WTC11 (cell line): ENCODE results near the gene LIFR. TPM values are rescaled to one million over a fixed set of nuclear protein-coding genes. Genes with fewer than 3 reads are reported as not detected.
A peak's percentile ranks its signal among the peaks of the same experiment; 100 is the strongest.

Experiments
- ATAC-seq: fragments of 200-7000 bp; cut with Tn5 transposase; 2 replicates; pipeline ENCODE4 v1.10.0; 2021; ENCODE audit warnings: mild to moderate bottlenecking, moderate library complexity
- CTCF ChIA-PET: fragments of 300-600 bp; sonication (Branson Sonifier 250); formaldehyde crosslinking; loops from one replicate; lab custom pipeline; 2021; ENCODE audit warnings: antibody characterized with exemption; lab: Charles Lee
- POLR2A ChIA-PET: fragments of 350-600 bp; sonication (Branson Sonifier 250); formaldehyde crosslinking; loops from one replicate; lab custom pipeline; 2021; ENCODE audit warnings: antibody characterized with exemption; lab: Charles Lee
- DNase-seq: peaks from one replicate; pipeline ENCODE4 v3.0.0; 2021; ENCODE audit warnings: low spot score
- H3K27ac Mint-ChIP-seq: 2 replicates; pipeline ENCODE4 v1.8.0; 2021; ENCODE audit warnings: mixed read lengths
- H3K27me3 Mint-ChIP-seq: 2 replicates; pipeline ENCODE4 v1.8.0; 2021; ENCODE audit warnings: low read depth, mild to moderate bottlenecking, moderate library complexity, mixed read lengths
- H3K36me3 Mint-ChIP-seq: 2 replicates; pipeline ENCODE4 v1.8.0; 2021; ENCODE audit warnings: mixed read lengths
- H3K4me1 Mint-ChIP-seq: 2 replicates; pipeline ENCODE4 v1.8.0; 2022; ENCODE audit warnings: mixed read lengths
- H3K4me3 Mint-ChIP-seq: 2 replicates; pipeline ENCODE4 v1.8.0; 2021; ENCODE audit warnings: mild to moderate bottlenecking, moderate library complexity, mixed read lengths
- H3K9me3 Mint-ChIP-seq: 2 replicates; pipeline ENCODE4 v1.8.0; 2021; ENCODE audit warnings: mixed read lengths
- E2F4 ChIP-seq: sonication (generic); formaldehyde crosslinking; IDR thresholded peaks from 2 replicates; pipeline ENCODE4 v1.8.1; 2022; ENCODE audit warnings: low read depth, mild to moderate bottlenecking, moderate library complexity, missing genetic modification reagents, borderline replicate concordance
- ELF4 ChIP-seq: sonication (generic); formaldehyde crosslinking; IDR thresholded peaks from 2 replicates; pipeline ENCODE4 v1.8.1; 2022; ENCODE audit warnings: low read depth, mild to moderate bottlenecking, moderate library complexity, missing genetic modification reagents
- HMGXB4 ChIP-seq: sonication (generic); formaldehyde crosslinking; IDR thresholded peaks from 2 replicates; pipeline ENCODE4 v1.8.1; 2023; ENCODE audit warnings: mild to moderate bottlenecking, moderate library complexity, missing genetic modification reagents
- MYBL2 ChIP-seq: sonication (generic); formaldehyde crosslinking; IDR thresholded peaks from 2 replicates; pipeline ENCODE4 v1.8.1; 2023; ENCODE audit warnings: mild to moderate bottlenecking, moderate library complexity, missing genetic modification reagents
- PRDM15 ChIP-seq: sonication (generic); formaldehyde crosslinking; IDR thresholded peaks from 2 replicates; pipeline ENCODE4 v1.8.0; 2022; ENCODE audit warnings: missing genetic modification reagents
- ZNF396 ChIP-seq: fragments of 250-450 bp; sonication (Bioruptor Pico); IDR thresholded peaks from 2 replicates; pipeline ENCODE4 v1.8.0; 2021; ENCODE audit warnings: mild to moderate bottlenecking, moderate library complexity, borderline replicate concordance
- microRNA-seq: library from miRNA; unstranded; fragments of <30 nt; microRNA quantifications from one replicate; pipeline ENCODE4 v1.2.0, GENCODE V29; 2022; ENCODE audit warnings: borderline number of aligned reads
- total RNA-seq: library from RNA; stranded (reverse); gene quantifications from 3 replicates; pipeline ENCODE4 v1.2.3, GENCODE V29; 2021

Gene LIFR
- total RNA-seq, 1 experiment from 2014 or later, result 14.4 TPM

GRCh38 chr5:38426986-38427950, 129.2 kb downstream of the LIFR start:
- H3K27ac Mint-ChIP-seq, result no peak overlapping the region
- no peak overlapping the region for H3K4me3 Mint-ChIP-seq
- ChIA-PET POLR2A (no interaction called here), CTCF (interaction anchor here (1.3 kb wide), 1 partner anchor 14 kb away, joined by 4 read pairs; no protein-coding TSS in a partner anchor)
- no peaks in the 10 kb centered on the region for H3K27me3 Mint-ChIP-seq
- TF ChIP-seq HMGXB4 (CRISPR knock-in tag) (no peak), PRDM15 (CRISPR knock-in tag) (peak; percentile 13; the same call in 1 of the 2 replicates), ZNF396 (no peak)
- peaks cover 27% of the 10 kb centered on the region for H3K4me1 Mint-ChIP-seq
- DNase-seq (no peak), ATAC-seq (no peak)
- H3K36me3 Mint-ChIP-seq, result no peaks in the 10 kb centered on the region
- no peaks in the 10 kb centered on the region for H3K9me3 Mint-ChIP-seq

- ATAC-seq, result no peak
- ChIA-PET POLR2A (no interaction called here), CTCF (interaction anchor here (1.3 kb wide), 1 partner anchor 15 kb away, joined by 4 read pairs; no protein-coding TSS in a partner anchor)
- no peak for TF ChIP-seq E2F4 (CRISPR knock-in tag)
- TF ChIP-seq MYBL2 (CRISPR knock-in tag), result no peak
- no peak for TF ChIP-seq ELF4 (CRISPR knock-in tag)
- Mint-ChIP-seq H3K4me1 (peaks cover 27% of the 10 kb centered on the region), H3K36me3 (no peaks in the 10 kb centered on the region), H3K4me3 (no peak overlapping the region), H3K9me3 (no peaks in the 10 kb centered on the region), H3K27me3 (no peaks in the 10 kb centered on the region), H3K27ac (no peak overlapping the region)
- DNase-seq, result no peak
These were observed 130.0 kb downstream of the LIFR start for GRCh38 chr5:38426490-38426889.

Small RNA genes lying within 50 kb of the gene (microRNA-seq; reads per million reads assigned to microRNA genes)
- gene MIR3650, result not detected
